HUES64 (cell line): ENCODE measurements around the gene CFAP20.

Experiments used
- H3K27ac ChIP-seq: 2 replicates; pipeline ENCODE4 v1.7.0; 2013; ENCODE audit warnings: low read depth, low read length, inconsistent platforms
- H3K27me3 ChIP-seq: 2 replicates; pipeline ENCODE4 v1.6.1; 2013; ENCODE audit warnings: mild to moderate bottlenecking, low read length; ENCODE audit not compliant: insufficient read depth
- H3K36me3 ChIP-seq: 2 replicates; pipeline ENCODE4 v1.6.1; 2013; ENCODE audit warnings: mild to moderate bottlenecking, low read length; ENCODE audit not compliant: insufficient read depth
- H3K4me1 ChIP-seq: 2 replicates; pipeline ENCODE4 v1.6.1; 2013; ENCODE audit warnings: mild to moderate bottlenecking, low read length, moderate library complexity; ENCODE audit not compliant: insufficient read depth
- H3K4me3 ChIP-seq: 2 replicates; pipeline ENCODE4 v1.5.1; 2013; ENCODE audit warnings: mild to moderate bottlenecking, low read length, moderate library complexity
- H3K9ac ChIP-seq: 2 replicates; pipeline ENCODE4 v1.6.1; 2013; ENCODE audit warnings: mild to moderate bottlenecking, low read depth, low read length
- H3K9me3 ChIP-seq: 2 replicates; pipeline ENCODE4 v1.6.1; 2013; ENCODE audit warnings: low read depth, low read length; ENCODE audit not compliant: insufficient read depth
- WGBS: fragments of 150-250, 120-280 bp; methylation state at CpG from one replicate; pipeline ENCODE4 v1.1.7; 2013; ENCODE audit warnings: missing lambda C conversion rate; 5-methylcytosine and 5-hydroxymethylcytosine counted together

CFAP20 gene

DNA sequence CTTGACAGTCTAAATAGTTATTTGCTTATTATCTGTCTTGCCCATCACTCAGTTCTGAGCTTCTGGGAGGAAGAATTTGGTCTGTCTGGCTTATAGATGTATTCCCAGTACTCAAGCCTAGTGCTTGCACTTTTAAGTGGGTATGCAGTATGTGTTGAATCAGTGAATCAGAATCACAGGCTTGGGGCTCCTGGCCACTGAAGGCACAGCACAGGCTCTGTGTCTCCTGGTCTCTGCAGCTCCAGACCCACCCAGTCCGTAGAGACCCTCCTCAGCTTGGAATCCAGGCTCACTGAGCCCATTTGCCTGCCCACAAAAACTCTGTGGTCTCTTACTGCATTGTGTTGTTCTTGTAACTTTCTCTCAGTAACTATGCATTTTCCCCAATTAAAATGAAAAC lies 19.3 kb upstream of the CFAP20 start:
- Histone ChIP-seq H3K27me3 (no peaks in the 10 kb centered on the region), H3K27ac (no peak overlapping the region), H3K9me3 (no peaks in the 10 kb centered on the region), H3K36me3 (no peaks in the 10 kb centered on the region), H3K4me3 (no peak overlapping the region), H3K4me1 (no peaks in the 10 kb centered on the region), H3K9ac (no peak overlapping the region)
- WGBS, result 76% methylated on average over 1 of the region's 1 CpG

GRCh38 chr16:58148099-58148498 lies 18.9 kb upstream of the CFAP20 start:
- Histone ChIP-seq H3K4me1 (no peaks in the 10 kb centered on the region), H3K9me3 (no peaks in the 10 kb centered on the region), H3K36me3 (no peaks in the 10 kb centered on the region), H3K27ac (no peak overlapping the region), H3K27me3 (no peaks in the 10 kb centered on the region), H3K9ac (no peak overlapping the region), H3K4me3 (no peak overlapping the region)
- WGBS, result 97% methylated on average over 2 of the region's 2 CpGs

- H3K4me3 ChIP-seq, result no peak overlapping the region
- no peak overlapping the region for H3K9ac ChIP-seq
- no peak overlapping the region for H3K27ac ChIP-seq
- peaks cover 16% of the 10 kb centered on the region; the same call in 1 of the 2 replicates for H3K9me3 ChIP-seq
- no peaks in the 10 kb centered on the region for H3K27me3 ChIP-seq
- no peaks in the 10 kb centered on the region for H3K4me1 ChIP-seq
- H3K36me3 ChIP-seq, result no peaks in the 10 kb centered on the region
Measured at GRCh38 chr16:58138852-58139251, 9.7 kb upstream of the CFAP20 start.

DNA sequence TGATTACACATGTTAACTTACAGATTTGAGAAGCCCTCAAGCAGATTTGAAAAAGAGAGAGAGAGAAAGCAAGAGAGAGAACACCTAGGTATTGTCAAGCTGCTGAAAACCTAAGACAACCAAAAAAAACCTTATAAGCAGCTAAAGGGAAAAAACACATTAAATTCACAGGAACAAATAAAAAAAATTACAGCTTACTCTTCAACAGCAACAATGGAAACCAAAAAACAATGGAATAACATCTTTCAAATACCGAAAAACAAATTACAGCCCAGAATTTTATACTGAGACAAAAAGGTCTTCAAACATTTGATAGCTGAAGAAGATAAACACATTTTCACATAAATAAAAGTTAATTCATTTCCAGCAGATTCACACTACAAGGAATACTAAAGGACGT lies 8.4 kb upstream of the CFAP20 start:
- H3K27me3 ChIP-seq, result no peaks in the 10 kb centered on the region
- peaks cover 16% of the 10 kb centered on the region; the same call in 1 of the 2 replicates for H3K9me3 ChIP-seq
- H3K9ac ChIP-seq, result no peak overlapping the region
- no peaks in the 10 kb centered on the region for H3K4me1 ChIP-seq
- H3K36me3 ChIP-seq, result no peaks in the 10 kb centered on the region
- no peak overlapping the region for H3K27ac ChIP-seq
- WGBS, result 90% methylated on average over 1 of the region's 2 CpGs
- H3K4me3 ChIP-seq, result no peak overlapping the region

DNA sequence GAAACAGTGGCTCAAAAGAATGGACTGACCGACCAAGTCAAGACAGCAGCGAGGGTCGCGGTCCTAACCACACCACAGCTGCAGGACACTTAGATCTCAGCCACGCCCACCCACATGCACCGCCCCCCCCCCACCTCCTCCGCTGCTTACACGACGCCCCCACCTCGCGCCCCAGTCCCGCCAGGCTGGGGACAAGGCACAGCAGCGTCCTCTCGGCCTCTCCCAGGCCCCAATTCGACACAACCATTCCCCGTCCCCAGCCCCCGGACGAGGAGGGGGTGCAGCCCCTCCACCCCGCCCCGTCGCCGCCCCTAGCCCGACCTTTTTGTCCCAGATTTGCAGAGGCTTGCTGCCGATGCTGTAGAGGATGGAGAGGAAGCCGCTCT lies 477 bp downstream of the CFAP20 start:
- Histone ChIP-seq H3K4me1 (peaks cover 16% of the 10 kb centered on the region), H3K27ac (peak overlapping the region; percentile 96), H3K36me3 (no peaks in the 10 kb centered on the region), H3K9me3 (no peaks in the 10 kb centered on the region), H3K4me3 (peak overlapping the region; percentile 88), H3K9ac (peak overlapping the region; percentile 92), H3K27me3 (no peaks in the 10 kb centered on the region)
- 0% methylated on average over 23 of the region's 25 CpGs for WGBS

- Histone ChIP-seq H3K36me3 (no peaks in the 10 kb centered on the region), H3K4me1 (peaks cover 16% of the 10 kb centered on the region), H3K9ac (peak overlapping the region; percentile 67; the same call in 1 of the 2 replicates), H3K27ac (no peak overlapping the region), H3K4me3 (peak overlapping the region; percentile 88), H3K9me3 (no peaks in the 10 kb centered on the region), H3K27me3 (no peaks in the 10 kb centered on the region)
- 21% methylated on average over 5 of the region's 6 CpGs for WGBS
Measured at GRCh38 chr16:58128181-58128631, 975 bp downstream of the CFAP20 start.

DNA sequence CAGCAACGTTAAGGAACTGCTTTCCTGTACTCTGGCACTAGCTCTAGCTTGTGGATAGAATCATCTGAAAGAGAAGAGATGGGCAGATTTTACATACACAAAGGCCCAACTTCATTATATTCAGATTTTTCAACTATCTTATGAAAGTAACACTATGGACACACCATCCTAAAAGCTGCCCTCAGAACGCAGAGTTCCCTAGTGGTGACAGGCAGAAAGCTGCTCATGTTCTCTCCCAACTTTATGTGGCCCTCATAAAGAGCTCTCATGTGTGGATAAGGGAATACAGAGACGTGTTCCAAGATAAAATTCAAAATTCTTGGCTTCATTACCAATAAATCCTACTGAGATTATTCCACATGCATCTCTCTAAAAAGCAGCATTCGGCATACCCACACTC lies 1.5 kb downstream of the CFAP20 start:
- Histone ChIP-seq H3K27me3 (no peaks in the 10 kb centered on the region), H3K4me1 (peaks cover 16% of the 10 kb centered on the region), H3K9me3 (no peaks in the 10 kb centered on the region), H3K9ac (no peak overlapping the region), H3K36me3 (no peaks in the 10 kb centered on the region), H3K4me3 (peak overlapping the region; percentile 88), H3K27ac (no peak overlapping the region)
- WGBS, result 47% methylated on average over 4 of the region's 4 CpGs

- Histone ChIP-seq H3K36me3 (no peaks in the 10 kb centered on the region), H3K4me3 (peak overlapping the region; percentile 88), H3K4me1 (peaks cover 16% of the 10 kb centered on the region), H3K27me3 (no peaks in the 10 kb centered on the region), H3K27ac (no peak overlapping the region), H3K9ac (no peak overlapping the region), H3K9me3 (no peaks in the 10 kb centered on the region)
- WGBS, result 41% methylated on average over 7 of the region's 7 CpGs
Measured at GRCh38 chr16:58127033-58127556, 2.1 kb downstream of the CFAP20 start.

- Histone ChIP-seq H3K9ac (no peak overlapping the region), H3K4me1 (peaks cover 19% of the 10 kb centered on the region), H3K9me3 (no peaks in the 10 kb centered on the region), H3K27me3 (no peaks in the 10 kb centered on the region), H3K36me3 (no peaks in the 10 kb centered on the region), H3K4me3 (no peak overlapping the region), H3K27ac (no peak overlapping the region)
- 79% methylated on average over 4 of the region's 4 CpGs for WGBS
Measured at GRCh38 chr16:58126451-58126961, 2.7 kb downstream of the CFAP20 start.

DNA sequence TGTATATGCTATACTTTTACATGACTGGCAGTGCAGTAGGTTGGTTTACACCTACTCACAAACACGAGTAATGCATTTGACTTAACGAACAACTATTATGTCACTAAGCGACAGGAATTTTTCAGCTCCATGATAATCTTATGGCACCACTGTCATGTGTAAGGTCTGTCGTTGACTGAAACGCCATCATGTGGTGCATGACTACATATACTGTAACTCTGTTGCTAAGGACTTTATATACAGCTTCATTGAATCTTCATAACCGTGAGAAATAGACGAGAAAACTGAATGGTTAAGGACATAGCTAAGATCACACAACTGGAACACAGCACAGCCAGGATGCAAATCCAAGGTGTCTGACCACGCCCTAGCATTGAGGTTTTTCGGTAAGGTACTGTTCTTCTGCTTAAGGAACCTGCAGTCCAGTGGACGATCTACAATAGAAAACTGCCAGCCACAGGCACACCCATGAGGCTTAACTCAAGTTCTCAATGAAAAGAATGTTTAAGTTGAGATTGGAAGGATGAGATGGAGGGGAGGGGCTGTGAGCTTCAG lies 3.3 kb downstream of the CFAP20 start:
- Histone ChIP-seq H3K36me3 (no peaks in the 10 kb centered on the region), H3K9ac (no peak overlapping the region), H3K4me3 (no peak overlapping the region), H3K27ac (no peak overlapping the region), H3K4me1 (peaks cover 26% of the 10 kb centered on the region), H3K9me3 (no peaks in the 10 kb centered on the region), H3K27me3 (no peaks in the 10 kb centered on the region)
- WGBS, result 91% methylated on average over 10 of the region's 10 CpGs

- Histone ChIP-seq H3K4me1 (peaks cover 33% of the 10 kb centered on the region), H3K4me3 (no peak overlapping the region), H3K27me3 (no peaks in the 10 kb centered on the region), H3K36me3 (no peaks in the 10 kb centered on the region), H3K9me3 (no peaks in the 10 kb centered on the region), H3K27ac (no peak overlapping the region), H3K9ac (no peak overlapping the region)
- 89% methylated on average over 4 of the region's 4 CpGs for WGBS
Measured at GRCh38 chr16:58125041-58125440, 4.1 kb downstream of the CFAP20 start.

DNA sequence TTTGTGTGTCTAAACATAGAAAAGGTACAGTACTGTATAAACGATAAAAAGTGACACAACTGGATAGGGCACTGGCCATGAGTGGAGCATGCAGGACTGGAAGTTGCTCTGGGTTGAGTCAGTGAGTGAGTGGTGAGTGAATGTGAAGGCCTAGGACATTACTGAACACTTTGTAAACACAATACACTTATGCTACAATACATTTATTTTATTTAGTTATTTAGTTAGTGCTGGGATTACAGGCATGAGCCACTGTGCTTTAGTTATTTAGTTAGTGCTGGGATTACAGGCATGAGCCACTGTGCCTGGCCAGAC lies 4.6 kb downstream of the CFAP20 start:
- peaks cover 33% of the 10 kb centered on the region for H3K4me1 ChIP-seq
- H3K9ac ChIP-seq, result no peak overlapping the region
- H3K36me3 ChIP-seq, result no peaks in the 10 kb centered on the region
- H3K27ac ChIP-seq, result no peak overlapping the region
- no peaks in the 10 kb centered on the region for H3K27me3 ChIP-seq
- no peaks in the 10 kb centered on the region for H3K9me3 ChIP-seq
- no peak overlapping the region for H3K4me3 ChIP-seq
- WGBS, result 99% methylated on average over 1 of the region's 1 CpG
